CD14-positive monocyte (primary cell): Measurements from ENCODE around the gene CCDC78. TPM values are rescaled to one million over a fixed set of nuclear protein-coding genes. Genes with fewer than 3 reads are reported as not detected.

Experiments used
- DNase-seq, 3 donors: peaks; one replicate each; pipeline ENCODE4 v3.0.0-alpha.2; 2011 to 2022
- H2AFZ ChIP-seq: 2 replicates; pipeline ENCODE4 v1.6.0; 2012; ENCODE audit warnings: mild to moderate bottlenecking, low read depth, low read length, inconsistent platforms; ENCODE audit not compliant: insufficient read depth, poor library complexity, severe bottlenecking
- H3K27ac ChIP-seq, 2 donors: 1 replicate in 1 of 2; 2 replicates in 1 of 2; pipeline ENCODE4 v1.5.1; 2012 to 2013; ENCODE audit warnings: low read length in 2 of 2, control low read depth in 1 of 2, inconsistent platforms in 1 of 2, low read depth in 1 of 2, mild to moderate bottlenecking in 1 of 2
- H3K27me3 ChIP-seq, 2 donors: one replicate each; pipeline versions ENCODE4 v1.6.0 to v1.6.1; 2011 to 2013; ENCODE audit warnings: low read length in 2 of 2; ENCODE audit not compliant: control insufficient read depth in 2 of 2, insufficient read depth in 2 of 2
- H3K36me3 ChIP-seq, 2 donors: replicated peaks in 1 of 2; 1 replicate in 1 of 2; 2 replicates in 1 of 2; pipeline versions ENCODE4 v1.5.1 to v1.6.1; 2012 to 2013; ENCODE audit warnings: low read length in 2 of 2, control low read depth in 1 of 2, inconsistent platforms in 1 of 2, mild to moderate bottlenecking in 1 of 2; ENCODE audit not compliant: insufficient read depth in 2 of 2, control insufficient read depth in 1 of 2
- H3K4me1 ChIP-seq, 2 donors: 1 replicate in 1 of 2; 2 replicates in 1 of 2; pipeline versions ENCODE4 v1.5.1 to v1.6.1; 2012 to 2013; ENCODE audit warnings: low read length in 2 of 2, control low read depth in 1 of 2, inconsistent platforms in 1 of 2, mild to moderate bottlenecking in 1 of 2, moderate library complexity in 1 of 2; ENCODE audit not compliant: insufficient read depth in 2 of 2, control insufficient read depth in 1 of 2
- H3K4me2 ChIP-seq: replicated peaks from 2 replicates; pipeline ENCODE3; 2012; ENCODE audit warnings: low read length, moderate library complexity, mild to moderate bottlenecking; ENCODE audit not compliant: poor library complexity, severe bottlenecking; ENCODE audit errors: extremely low read depth
- H3K4me3 ChIP-seq, 3 experiments: fragments of 200-600 bp in 1 of 3; sonication (generic) in 1 of 3; replicated peaks in 1 of 3; 1 replicate in 2 of 3; 2 replicates in 1 of 3; pipeline ENCODE4 v1.5.1; 2011 to 2013; ENCODE audit warnings: low read length in 3 of 3, mild to moderate bottlenecking in 3 of 3, control low read depth in 2 of 3, low read depth in 2 of 3, inconsistent platforms in 1 of 3, moderate library complexity in 1 of 3
- H3K79me2 ChIP-seq: 2 replicates; pipeline ENCODE4 v1.6.0; 2012; ENCODE audit warnings: mild to moderate bottlenecking, control low read depth, inconsistent platforms, low read length, moderate library complexity; ENCODE audit not compliant: insufficient read depth
- H3K9ac ChIP-seq: 2 replicates; pipeline ENCODE4 v1.6.0; 2017; ENCODE audit warnings: low read length, mild to moderate bottlenecking; ENCODE audit not compliant: insufficient read depth, poor library complexity, severe bottlenecking
- H3K9me3 ChIP-seq, 2 donors: replicated peaks in 1 of 2; 1 replicate in 1 of 2; 2 replicates in 1 of 2; pipeline versions ENCODE4 v1.5.1 to v1.6.1; 2012 to 2013; ENCODE audit warnings: low read length in 2 of 2, control low read depth in 1 of 2; ENCODE audit not compliant: control insufficient read depth in 1 of 2, insufficient read depth in 1 of 2
- H4K20me1 ChIP-seq: 2 replicates; pipeline ENCODE4 v1.6.0; 2012; ENCODE audit warnings: mild to moderate bottlenecking, low read length, control low read depth, moderate library complexity; ENCODE audit not compliant: insufficient read depth
- H3K27ac Mint-ChIP-seq, 7 donors: one replicate each; pipeline ENCODE4 v1.8.0; 2020; ENCODE audit warnings: mild to moderate bottlenecking in 7 of 7, mixed read lengths in 7 of 7, moderate library complexity in 6 of 7, inconsistent platforms in 2 of 7
- H3K27me3 Mint-ChIP-seq, 3 donors: one replicate each; pipeline ENCODE4 v1.8.0; 2021 to 2022; ENCODE audit warnings: low read depth in 3 of 3, mild to moderate bottlenecking in 3 of 3, mixed read lengths in 3 of 3, moderate library complexity in 3 of 3, inconsistent platforms in 1 of 3
- H3K36me3 Mint-ChIP-seq, 2 donors: one replicate each; pipeline ENCODE4 v1.8.0; 2020; ENCODE audit warnings: mixed read lengths in 2 of 2, inconsistent platforms in 1 of 2, mild to moderate bottlenecking in 1 of 2
- H3K4me1 Mint-ChIP-seq: one replicate; pipeline ENCODE4 v1.8.0; 2020; ENCODE audit warnings: mild to moderate bottlenecking, mixed read lengths
- H3K4me3 Mint-ChIP-seq, 2 donors: one replicate each; pipeline ENCODE4 v1.8.0; 2020; ENCODE audit warnings: mild to moderate bottlenecking in 2 of 2, mixed read lengths in 2 of 2, moderate library complexity in 1 of 2
- H3K9me3 Mint-ChIP-seq, 7 donors: one replicate each; pipeline ENCODE4 v1.8.0; 2020 to 2022; ENCODE audit warnings: mixed read lengths in 7 of 7, mild to moderate bottlenecking in 6 of 7, moderate library complexity in 6 of 7, inconsistent platforms in 2 of 7
- CTCF ChIP-seq: fragments of 200-600 bp; IDR thresholded peaks from one replicate; pipeline ENCODE4 v1.8.0; 2022; ENCODE audit warnings: antibody characterized with exemption, mild to moderate bottlenecking
- WGBS: methylation state at CpG from one replicate; pipeline ENCODE4 v1.1.5; 2013; ENCODE audit warnings: missing lambda C conversion rate; ENCODE audit not compliant: insufficient coverage; 5-methylcytosine and 5-hydroxymethylcytosine counted together
- intact Hi-C, 2 donors: fragments of 100-400 bp; cut with micrococcal nuclease; formaldehyde crosslinking; loops; one replicate each; pipeline versions ENCODE4 v1.15.0 to v1.15.1; 2023
- polyA plus RNA-seq, 3 donors: library from polyadenylated mRNA; depleted of rRNA in 1 of 3; unstranded in 2 of 3; stranded (reverse) in 1 of 3; fragments of 300-500 nt in 2 of 3; fragments of >200 nt in 1 of 3; fragmentation: Illumina TruSeq in 2 of 3; gene quantifications; 1 replicate in 2 of 3; 2 replicates in 1 of 3; pipeline ENCODE4 v1.2.3, GENCODE V29; 2012 to 2021

The CCDC78 gene
- polyA plus RNA-seq, 3 donors, result 0.96 TPM; not detected in 2

- Histone ChIP-seq H3K27ac (no peak overlapping the region), H2AFZ (no peak overlapping the region), H3K27me3 (peaks cover 10 to 83% of the 10 kb centered on the region in 2 donors), H4K20me1 (no peaks in the 10 kb centered on the region), H3K79me2 (no peaks in the 10 kb centered on the region), H3K9me3 (peaks cover 0 to 4% of the 10 kb centered on the region in 2 donors), H3K36me3 (no peaks in the 10 kb centered on the region), H3K4me2 (no peak overlapping the region), H3K4me1 (no peaks in the 10 kb centered on the region), H3K9ac (no peak overlapping the region), H3K4me3 (no peak overlapping the region)
- Mint-ChIP-seq H3K9me3 (peaks cover 0 to 8% (median 0%) of the 10 kb centered on the region in 7 donors), H3K4me3 (peak overlapping the region in 1 of 2 donors; percentile 15), H3K4me1 (no peaks in the 10 kb centered on the region), H3K27ac (no peak overlapping the region), H3K27me3 (peaks cover 65 to 88% (median 83%) of the 10 kb centered on the region in 3 donors), H3K36me3 (no peaks in the 10 kb centered on the region)
- TF ChIP-seq CTCF, result no peak
- intact Hi-C loops, result no loop called here
- WGBS, result 88% methylated on average over 11 of the region's 12 CpGs
- no peak for DNase-seq
These were observed 22.8 kb downstream of the CCDC78 start for GRCh38 chr16:703406-703805.

GRCh38 chr16:702341-702740 lies 23.9 kb downstream of the CCDC78 start:
- TF ChIP-seq CTCF, result no peak
- no peaks in the 10 kb centered on the region for H3K36me3 Mint-ChIP-seq
- Histone ChIP-seq H3K4me3 (no peak overlapping the region), H2AFZ (no peak overlapping the region), H3K4me1 (no peaks in the 10 kb centered on the region), H3K9ac (no peak overlapping the region), H3K9me3 (peaks cover 0 to 4% of the 10 kb centered on the region in 2 donors), H4K20me1 (no peaks in the 10 kb centered on the region), H3K27ac (no peak overlapping the region), H3K27me3 (peaks cover 10 to 75% of the 10 kb centered on the region in 2 donors), H3K4me2 (no peak overlapping the region), H3K79me2 (no peaks in the 10 kb centered on the region), H3K36me3 (no peaks in the 10 kb centered on the region)
- intact Hi-C loops, result no loop called here
- WGBS, result 87% methylated on average over 16 of the region's 19 CpGs
- H3K9me3 Mint-ChIP-seq, result peaks cover 0 to 8% (median 0%) of the 10 kb centered on the region in 7 donors
- H3K4me3 Mint-ChIP-seq, result peak overlapping the region in 1 of 2 donors; percentile 65
- no peak overlapping the region for H3K27ac Mint-ChIP-seq
- no peaks in the 10 kb centered on the region for H3K4me1 Mint-ChIP-seq
- no peak for DNase-seq
- H3K27me3 Mint-ChIP-seq, result peaks cover 63 to 88% (median 82%) of the 10 kb centered on the region in 3 donors
